ENCODE results near the gene KIT.

KIT gene

GRCh38 chr4:54645830-54646229, 11.9 kb upstream of the KIT start:
- TF ChIP-seq CTCF (IDR thresholded peaks at IDR 0.05; ENCODE audit: low read depth, low read length): no peak
- H3K4me3 ChIP-seq (ENCODE audit: low read depth, low read length): no peak overlapping the region
- peaks cover 7% of the 10 kb centered on the region for H3K27me3 ChIP-seq
- no peak for DNase-seq
- H3K4me1 ChIP-seq: no peaks in the 10 kb centered on the region
- H3K9me3 ChIP-seq: no peaks in the 10 kb centered on the region
- H3K36me3 ChIP-seq: no peaks in the 10 kb centered on the region

GRCh38 chr4:54647070-54647469, 10.7 kb upstream of the KIT start:
- TF ChIP-seq CTCF (IDR thresholded peaks at IDR 0.05; ENCODE audit: low read depth, low read length): no peak
- no peak overlapping the region for H3K4me3 ChIP-seq (ENCODE audit: low read depth, low read length)
- H3K27me3 ChIP-seq: peaks cover 7% of the 10 kb centered on the region
- H3K4me1 ChIP-seq: no peaks in the 10 kb centered on the region
- no peak for DNase-seq
- no peaks in the 10 kb centered on the region for H3K9me3 ChIP-seq
- no peaks in the 10 kb centered on the region for H3K36me3 ChIP-seq

DNA sequence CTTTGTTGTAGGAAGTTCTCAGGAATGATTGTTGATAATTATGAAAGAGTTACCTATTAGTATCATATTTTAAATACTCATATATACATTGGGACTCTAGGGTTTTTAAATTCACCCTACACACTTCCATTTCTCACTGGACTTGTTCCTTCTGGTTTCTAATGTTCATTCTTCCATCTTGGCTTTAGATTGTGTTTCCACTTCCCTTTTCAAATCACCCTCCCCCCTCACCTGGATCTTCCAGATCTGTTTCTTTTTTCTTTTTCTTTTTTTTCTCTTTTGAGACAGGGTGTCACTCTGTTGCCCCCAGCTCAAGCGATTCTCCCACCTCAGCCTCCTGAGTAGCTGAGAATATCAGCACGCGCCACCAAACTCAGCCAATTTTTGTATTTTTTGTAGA, 6.7 kb upstream of the KIT start:
- no peak for DNase-seq
- no peaks in the 10 kb centered on the region; the same call in 1 of the 2 replicates for H3K27me3 ChIP-seq
- no peak for TF ChIP-seq CTCF (IDR thresholded peaks at IDR 0.05; ENCODE audit: low read depth, low read length)
- no peaks in the 10 kb centered on the region for H3K9me3 ChIP-seq
- no peaks in the 10 kb centered on the region for H3K36me3 ChIP-seq
- no peaks in the 10 kb centered on the region for H3K4me1 ChIP-seq
- no peak overlapping the region for H3K4me3 ChIP-seq (ENCODE audit: low read depth, low read length)

GRCh38 chr4:54654753-54655152, 3.0 kb upstream of the KIT start:
- Histone ChIP-seq H3K4me1 (no peaks in the 10 kb centered on the region), H3K27me3 (peaks cover 37% of the 10 kb centered on the region), H3K4me3 (ENCODE audit: low read depth, low read length) (no peak overlapping the region), H3K9me3 (no peaks in the 10 kb centered on the region), H3K36me3 (no peaks in the 10 kb centered on the region)
- TF ChIP-seq CTCF (IDR thresholded peaks at IDR 0.05; ENCODE audit: low read depth, low read length): no peak
- DNase-seq: no peak

GRCh38 chr4:54657185-54657550, 589 bp upstream of the KIT start:
- H3K4me3 ChIP-seq (ENCODE audit: low read depth, low read length): peak overlapping the region; percentile 44
- H3K27me3 ChIP-seq: peaks cover 49% of the 10 kb centered on the region
- no peaks in the 10 kb centered on the region for H3K4me1 ChIP-seq
- no peaks in the 10 kb centered on the region for H3K36me3 ChIP-seq
- DNase-seq: no peak
- no peaks in the 10 kb centered on the region for H3K9me3 ChIP-seq
- TF ChIP-seq CTCF (IDR thresholded peaks at IDR 0.05; ENCODE audit: low read depth, low read length): no peak

- peak overlapping the region; percentile 44 for H3K4me3 ChIP-seq (ENCODE audit: low read depth, low read length)
- H3K36me3 ChIP-seq: no peaks in the 10 kb centered on the region
- peaks cover 49% of the 10 kb centered on the region for H3K27me3 ChIP-seq
- TF ChIP-seq CTCF (IDR thresholded peaks at IDR 0.05; ENCODE audit: low read depth, low read length): peak; percentile 28; the same call in 1 of the 2 replicates
- no peaks in the 10 kb centered on the region for H3K9me3 ChIP-seq
- H3K4me1 ChIP-seq: no peaks in the 10 kb centered on the region
- peak; percentile 55 for DNase-seq
Measured at GRCh38 chr4:54658252-54659093, 716 bp downstream of the KIT start.

Data from BE2C (cell line).